Activated gamma-delta T cell (primary cell): Measurements from ENCODE around the gene TBX4.

Experiments
- DNase-seq: peaks from one replicate; lab custom pipeline; 2025; lab: John Stamatoyannopoulos, UW

The TBX4 gene

GRCh38 chr17:61412860-61413660 is 39.2 kb upstream of the TBX4 start:
- no peak for DNase-seq

GRCh38 chr17:61413661-61414126 is 38.5 kb upstream of the TBX4 start:
- no peak for DNase-seq

GRCh38 chr17:61414141-61414935 is 37.9 kb upstream of the TBX4 start:
- no peak for DNase-seq

DNA sequence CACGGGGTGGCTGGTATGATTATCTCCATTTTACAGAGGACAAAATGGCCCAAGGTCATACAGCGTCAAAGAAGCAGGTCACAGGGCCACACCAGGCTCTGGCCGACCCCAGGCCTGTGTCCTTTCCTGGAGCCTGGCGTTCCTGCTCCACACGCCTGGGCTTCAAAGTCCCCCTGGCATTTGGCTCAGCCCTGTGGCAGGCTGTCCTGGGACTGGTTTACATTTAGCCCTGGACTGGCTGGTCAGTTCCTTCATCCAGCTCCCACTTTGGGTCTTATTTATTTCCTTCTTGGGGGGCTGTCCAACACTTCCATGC is 37.3 kb upstream of the TBX4 start:
- no peak for DNase-seq

DNA sequence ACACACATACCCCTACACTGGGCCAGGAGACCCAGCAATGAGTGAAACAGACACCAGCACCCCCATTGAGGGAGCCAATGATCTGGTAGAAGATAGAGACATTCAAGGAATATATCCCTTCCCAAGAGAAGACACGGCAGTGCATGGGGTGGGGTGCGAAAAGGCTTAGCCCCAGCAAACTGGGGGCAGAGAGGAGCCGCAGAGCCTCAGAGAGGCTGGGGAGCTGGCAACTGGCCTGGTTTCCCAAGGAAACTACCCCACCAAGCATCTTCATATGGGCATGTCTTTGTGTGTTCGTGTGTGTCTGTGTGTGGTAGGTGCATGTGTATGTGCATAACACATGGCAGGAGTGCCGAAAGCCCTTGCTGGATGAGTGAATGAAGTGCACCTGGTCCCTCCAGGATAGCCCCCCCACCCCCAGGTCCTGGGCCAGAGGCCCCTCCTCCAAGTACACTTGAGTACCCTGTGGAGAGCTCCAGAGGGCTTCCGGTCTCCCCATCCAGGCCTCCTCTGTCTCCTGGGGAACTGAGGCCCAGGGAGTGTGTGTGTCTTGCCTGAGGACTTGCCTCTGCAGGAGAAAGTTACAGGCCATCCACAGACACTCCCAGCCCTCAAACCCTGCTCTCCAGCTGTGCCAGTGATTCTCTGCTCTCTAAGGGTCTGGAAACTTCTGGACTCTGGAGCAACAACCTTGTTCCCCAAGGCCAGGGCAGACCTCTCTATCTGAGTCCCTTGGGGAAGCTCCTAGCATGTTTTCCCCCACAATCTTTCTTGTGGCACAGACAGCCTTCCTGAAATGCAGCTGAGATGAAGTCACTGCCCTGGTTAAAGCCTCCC is 36.6 kb upstream of the TBX4 start:
- no peak for DNase-seq

GRCh38 chr17:61416211-61416539 is 36.0 kb upstream of the TBX4 start:
- DNase-seq = no peak

DNA sequence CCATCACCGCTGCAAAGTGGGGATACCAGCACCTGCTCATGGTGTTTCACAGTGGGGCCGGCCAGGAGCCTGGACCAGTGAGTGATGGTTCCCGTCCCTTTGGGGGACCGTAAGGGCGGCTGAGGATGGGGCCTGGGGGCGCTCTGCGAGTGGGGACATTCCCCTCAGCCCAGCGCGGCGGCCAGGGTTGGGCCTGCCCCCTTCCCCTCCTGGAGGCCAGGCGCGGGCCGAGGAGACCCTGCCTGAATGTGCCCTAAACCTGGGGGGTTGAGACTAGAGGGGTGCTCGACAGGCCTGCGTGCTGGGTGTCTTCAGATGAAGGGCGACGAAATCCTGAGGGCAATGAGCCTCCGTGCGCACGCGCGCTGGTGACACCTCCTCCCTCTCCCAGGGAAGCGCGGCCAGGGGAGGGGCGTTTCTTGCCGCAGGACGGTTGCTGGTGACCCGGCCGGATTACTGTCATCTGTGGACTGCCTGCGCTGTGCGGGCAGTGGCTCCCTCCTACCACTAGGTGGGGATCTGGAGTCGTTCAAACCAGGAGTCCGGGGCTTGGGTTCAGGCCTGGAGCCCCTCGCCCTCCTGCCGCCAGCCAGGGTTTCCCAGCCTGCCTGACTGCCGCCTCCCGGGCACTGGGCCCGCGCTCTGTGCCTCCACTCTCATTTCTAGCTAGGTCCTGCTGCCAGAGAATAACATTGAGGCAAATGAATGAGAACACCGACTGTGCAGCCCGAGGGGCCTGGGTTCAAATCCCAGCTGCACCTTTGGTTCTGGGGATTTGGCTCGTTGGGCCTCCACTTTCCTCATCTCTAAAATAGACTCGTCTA is 35.5 kb upstream of the TBX4 start:
- no peak for DNase-seq

GRCh38 chr17:61418449-61418848 is 33.8 kb upstream of the TBX4 start:
- no peak for DNase-seq

- no peak for DNase-seq
Observed at GRCh38 chr17:61419496-61420046, 32.7 kb upstream of the TBX4 start.

GRCh38 chr17:61420052-61420451 is 32.2 kb upstream of the TBX4 start:
- DNase-seq = no peak

DNA sequence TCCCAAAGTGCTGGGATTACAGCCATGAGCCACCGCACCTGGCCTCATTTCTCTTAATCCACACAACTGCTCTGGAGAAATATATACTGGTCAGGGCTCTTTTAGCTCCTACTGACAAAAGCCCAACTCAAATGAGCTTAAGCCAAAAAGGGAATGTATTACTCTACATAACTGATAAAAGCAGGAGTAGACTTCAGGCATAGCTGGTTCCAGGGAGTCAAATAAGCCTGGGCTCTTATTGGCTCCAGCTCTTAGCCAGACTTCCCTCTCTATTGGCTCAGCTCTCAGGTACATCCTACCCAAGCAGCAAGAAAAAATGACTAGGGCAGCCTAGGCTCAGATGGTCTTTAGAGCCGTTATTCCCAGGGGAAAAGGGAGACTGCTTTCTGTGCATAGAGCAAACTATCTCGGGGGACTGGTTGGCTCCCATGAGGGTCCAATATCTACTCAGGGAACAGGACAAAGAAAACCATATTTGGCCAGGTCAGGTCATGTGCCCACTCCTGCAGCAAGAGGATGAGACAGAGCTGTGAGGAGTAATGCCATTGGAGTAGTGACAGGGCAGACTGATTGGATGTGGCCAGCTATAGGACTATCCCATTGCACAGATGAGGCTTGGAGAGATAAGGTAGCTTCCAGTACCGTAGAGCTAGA is 31.4 kb upstream of the TBX4 start:
- no peak for DNase-seq

- DNase-seq = no peak
Observed at GRCh38 chr17:61421460-61421859, 30.8 kb upstream of the TBX4 start.

DNA sequence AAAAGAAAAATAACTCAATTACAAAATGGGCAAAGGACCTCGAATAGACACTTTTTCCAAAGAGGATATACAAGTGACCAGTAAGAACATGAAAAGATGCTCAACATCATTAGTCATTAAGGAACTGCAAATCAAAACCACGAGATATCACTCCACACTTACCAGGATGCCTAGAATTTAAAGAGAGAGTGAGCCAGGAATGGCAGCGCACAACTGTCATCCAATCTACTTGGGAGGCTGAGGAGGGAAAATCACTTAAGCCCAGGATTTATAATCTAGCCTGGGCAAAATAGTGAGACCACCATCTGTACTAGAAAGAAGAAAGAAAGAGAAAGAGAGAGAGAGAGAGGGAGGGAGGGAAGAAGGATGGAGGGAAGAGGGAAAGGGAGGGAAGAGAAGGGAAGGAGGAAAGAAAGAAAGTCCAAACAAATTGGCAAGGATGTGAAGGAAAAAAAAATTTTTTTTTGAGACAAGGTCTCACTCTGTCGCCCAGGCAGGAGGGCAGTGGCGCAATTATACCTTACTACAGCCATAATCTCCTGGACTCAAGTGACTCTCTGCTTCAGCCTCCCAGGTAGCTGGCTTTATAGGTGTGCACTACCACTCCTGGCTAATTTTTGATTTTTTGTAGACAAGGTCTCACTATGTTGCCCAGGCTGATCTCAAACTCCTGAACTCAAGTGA is 30.0 kb upstream of the TBX4 start:
- no peak for DNase-seq

GRCh38 chr17:61422869-61423268 is 29.4 kb upstream of the TBX4 start:
- DNase-seq = no peak

GRCh38 chr17:61423967-61424649 is 28.1 kb upstream of the TBX4 start:
- DNase-seq = no peak

- no peak for DNase-seq
Observed at GRCh38 chr17:61425682-61426481, 26.3 kb upstream of the TBX4 start.

DNA sequence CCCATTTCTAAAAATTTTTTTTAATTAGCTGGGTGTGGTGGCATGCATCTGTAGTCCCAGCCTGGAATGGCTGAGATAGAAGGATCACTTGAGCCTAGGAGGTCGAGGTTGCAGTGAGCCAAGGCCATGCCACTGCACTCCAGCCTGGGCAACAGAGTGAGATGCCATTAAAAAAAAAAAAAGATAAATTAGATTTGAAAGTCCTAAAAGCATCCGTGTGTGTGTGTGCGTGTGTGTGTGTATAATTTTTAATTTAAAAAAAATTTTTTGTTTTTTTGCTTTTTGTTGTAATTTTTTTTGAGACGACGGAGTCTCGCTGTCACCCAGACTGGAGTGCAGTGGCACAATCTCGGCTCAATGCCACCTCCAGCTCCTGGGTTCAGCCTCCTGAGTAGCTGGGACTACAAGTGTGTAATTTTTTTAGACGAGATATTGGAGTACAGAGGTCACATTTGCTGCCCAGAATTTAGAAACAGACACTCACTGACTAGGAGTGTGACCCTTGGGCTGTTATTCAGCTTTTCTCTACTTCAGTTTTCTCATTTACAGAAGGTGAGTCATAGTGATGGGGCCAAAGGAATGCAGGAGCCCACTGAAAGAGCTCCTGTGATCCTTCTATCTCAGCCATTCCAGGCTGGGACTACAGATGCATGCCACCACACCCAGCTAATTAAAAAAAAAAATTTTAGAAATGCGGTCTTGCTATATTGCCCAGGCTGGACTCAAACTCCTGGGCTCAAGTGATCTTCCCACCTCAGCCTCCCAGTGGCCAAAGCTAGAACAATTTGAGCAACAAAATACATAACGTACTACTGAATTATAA is 25.5 kb upstream of the TBX4 start:
- no peak for DNase-seq

GRCh38 chr17:61427567-61427966 is 24.7 kb upstream of the TBX4 start:
- no peak for DNase-seq
